HEK293T (cell line): ENCODE measurements around the gene COX6B2.
A peak's percentile ranks its signal among the peaks of the same experiment; 100 is the strongest.

ENCODE experiments used
- CTCF ChIA-PET: fragments of 350-600 bp; formaldehyde crosslinking; extraction: SDS; loops from one replicate; lab custom pipeline; 2021; ENCODE audit warnings: antibody characterized with exemption, inconsistent platforms; lab: Yijun Ruan, JAX
- POLR2A ChIA-PET: fragments of 350-600 bp; formaldehyde crosslinking; extraction: SDS; loops from one replicate; lab custom pipeline; 2020; ENCODE audit warnings: antibody characterized with exemption, inconsistent platforms; lab: Yijun Ruan, JAX
- DNase-seq: peaks from one replicate; pipeline ENCODE4 v3.0.0; 2012; ENCODE audit warnings: mixed read lengths; ENCODE audit errors: extremely low spot score
- ARNT ChIP-seq: fragments of 450-650 bp; IDR thresholded peaks from 2 replicates; pipeline ENCODE4 v1.6.1; 2017; ENCODE audit warnings: mild to moderate bottlenecking
- BHLHE40 ChIP-seq: fragments of 450-650 bp; IDR thresholded peaks from 2 replicates; pipeline ENCODE4 v1.6.1; 2016; ENCODE audit warnings: mild to moderate bottlenecking, moderate library complexity, borderline replicate concordance
- CTBP1 ChIP-seq: fragments of 450-650 bp; IDR thresholded peaks from 2 replicates; pipeline ENCODE4 v1.6.1; 2016; ENCODE audit warnings: borderline replicate concordance
- ELF4 ChIP-seq: fragments of 450-650 bp; IDR thresholded peaks from 2 replicates; pipeline ENCODE4 v1.6.1; 2017; ENCODE audit warnings: antibody characterized with exemption
- FOXA1 ChIP-seq: fragments of 450-650 bp; IDR thresholded peaks from 2 replicates; pipeline ENCODE4 v1.6.1; 2016; ENCODE audit warnings: mild to moderate bottlenecking
- FOXK2 ChIP-seq: fragments of 450-650 bp; IDR thresholded peaks from 2 replicates; pipeline ENCODE4 v1.6.1; 2016; ENCODE audit warnings: mild to moderate bottlenecking
- FOXM1 ChIP-seq: fragments of 450-650 bp; IDR thresholded peaks from 2 replicates; pipeline ENCODE4 v1.6.1; 2017; ENCODE audit warnings: mild to moderate bottlenecking, borderline replicate concordance
- HDGF ChIP-seq: fragments of 450-650 bp; IDR thresholded peaks from 2 replicates; pipeline ENCODE4 v1.6.1; 2017; ENCODE audit warnings: antibody characterized with exemption, borderline replicate concordance
- L3MBTL2 ChIP-seq: fragments of 450-650 bp; conservative IDR thresholded peaks from 2 replicates; pipeline ENCODE4 v1.6.1; 2016; ENCODE audit warnings: mild to moderate bottlenecking
- LEF1 ChIP-seq: fragments of 450-650 bp; IDR thresholded peaks from 2 replicates; pipeline ENCODE4 v1.6.1; 2017; ENCODE audit warnings: mild to moderate bottlenecking, borderline replicate concordance
- NFRKB ChIP-seq: fragments of 450-650 bp; IDR thresholded peaks from 2 replicates; pipeline ENCODE4 v1.6.1; 2016; ENCODE audit warnings: mild to moderate bottlenecking, moderate library complexity
- SP1 ChIP-seq: fragments of 450-650 bp; IDR thresholded peaks from 2 replicates; pipeline ENCODE4 v1.6.1; 2017
- SUZ12 ChIP-seq: fragments of 450-650 bp; IDR thresholded peaks from 2 replicates; pipeline ENCODE4 v1.6.1; 2016; ENCODE audit warnings: mild to moderate bottlenecking
- TARDBP ChIP-seq: fragments of 450-650 bp; IDR thresholded peaks from 2 replicates; pipeline ENCODE4 v1.6.1; 2016
- ZNF384 ChIP-seq: fragments of 450-650 bp; IDR thresholded peaks from 2 replicates; pipeline ENCODE4 v1.6.1; 2016
- TF ChIP-seq, protein P1 (sequence below): fragments of 450-650 bp; IDR thresholded peaks from 2 replicates; pipeline ENCODE4 v1.6.1; 2016

The COX6B2 gene

DNA sequence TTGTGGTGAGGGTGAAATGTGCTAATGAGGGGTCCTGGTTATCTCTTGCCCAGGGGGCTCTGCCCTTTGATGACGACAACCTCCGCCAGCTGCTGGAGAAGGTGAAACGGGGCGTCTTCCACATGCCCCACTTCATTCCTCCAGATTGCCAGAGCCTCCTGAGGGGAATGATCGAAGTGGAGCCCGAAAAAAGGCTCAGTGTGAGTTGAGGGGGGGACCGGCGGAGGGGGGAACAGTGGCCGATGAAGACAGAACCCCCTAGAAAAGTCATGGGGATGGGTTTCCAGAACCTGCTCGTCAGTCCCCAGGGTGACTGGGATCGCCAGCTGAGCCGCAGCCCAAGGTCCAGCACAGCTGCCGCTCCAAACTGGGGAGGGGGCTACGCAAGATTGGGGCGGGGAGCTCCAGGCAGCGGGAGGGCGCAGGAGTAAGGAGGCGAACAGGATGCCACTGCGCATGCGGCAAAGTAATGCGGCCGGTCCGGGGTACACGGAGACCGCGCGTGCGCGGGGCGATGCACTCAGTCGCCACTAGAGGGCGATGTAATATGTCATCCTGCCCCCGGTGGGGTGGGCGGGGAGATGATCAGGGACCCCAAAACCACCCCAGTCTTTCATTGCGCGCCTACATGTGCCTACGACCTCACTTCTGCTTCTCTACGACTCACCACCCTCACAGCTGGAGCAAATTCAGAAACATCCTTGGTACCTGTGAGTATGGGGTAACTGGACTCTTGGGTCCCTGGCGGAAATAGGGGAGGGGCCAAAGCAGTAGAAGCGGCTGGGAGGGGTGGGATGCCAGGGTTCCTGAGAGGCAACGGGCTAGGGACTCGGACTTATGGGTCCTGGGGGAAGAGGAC lies 52.8 kb downstream of the COX6B2 start:
- CTCF ChIA-PET, result interaction anchor here (0.6 to 1.7 kb wide), 13 partner anchors 10 to 187 kb away, joined by 3 to 14 read pairs (median 3); no protein-coding TSS in a partner anchor
- POLR2A ChIA-PET, result interaction anchor here (0.6 to 2.1 kb wide), 12 partner anchors 9 to 1871 kb away, joined by 3 to 13 read pairs (median 3); partner anchors contain the start of genes FIZ1, KMT5C, PPP6R1 and UBE2S
- peak; percentile 94 for DNase-seq
- no peak for TF ChIP-seq L3MBTL2
- no peak for TF ChIP-seq TARDBP
- no peak for TF ChIP-seq FOXK2
- TF ChIP-seq FOXA1, result no peak
- no peak for TF ChIP-seq ZNF384
- TF ChIP-seq LEF1, result no peak
- no peak for TF ChIP-seq BHLHE40
- TF ChIP-seq HDGF, result no peak
- TF ChIP-seq CTBP1, result no peak
- TF ChIP-seq NFRKB, result no peak
- no peak for TF ChIP-seq ARNT

DNA sequence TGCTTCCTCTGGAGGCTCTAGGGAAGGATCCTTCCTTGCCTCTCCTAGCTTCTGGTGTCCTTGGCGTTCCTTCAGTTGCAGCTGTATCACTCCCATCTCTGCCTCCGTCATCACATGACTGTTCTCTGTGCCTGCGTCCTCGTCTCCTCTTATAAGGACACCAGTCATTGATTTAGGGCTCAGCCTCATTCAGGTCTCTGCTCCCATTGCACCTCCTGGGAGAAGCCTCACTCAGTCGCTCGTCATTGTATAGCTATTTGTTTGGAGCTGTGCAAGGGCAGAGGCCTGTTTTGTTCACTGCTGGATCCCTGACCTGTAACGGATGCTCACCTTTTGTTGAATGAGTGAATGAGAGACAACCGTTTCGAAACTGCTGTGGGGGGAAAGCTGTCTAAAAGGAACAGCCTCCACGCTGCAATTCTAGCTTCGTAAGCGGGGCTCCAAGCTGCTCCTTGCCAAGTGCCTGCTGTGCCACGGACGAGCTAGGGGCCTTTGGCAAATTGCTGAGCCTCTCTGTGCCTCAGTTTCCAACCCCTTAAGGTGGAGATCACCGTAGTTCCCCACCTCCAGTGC lies 53.5 kb downstream of the COX6B2 start:
- TF ChIP-seq FOXA1, result no peak
- no peak for TF ChIP-seq ARNT
- TF ChIP-seq SP1, result no peak
- no peak for TF ChIP-seq ZNF384
- TF ChIP-seq FOXK2, result no peak
- TF ChIP-seq FOXM1, result no peak
- TF ChIP-seq ELF4, result no peak
- no peak for TF ChIP-seq L3MBTL2
- TF ChIP-seq, protein P1, sequence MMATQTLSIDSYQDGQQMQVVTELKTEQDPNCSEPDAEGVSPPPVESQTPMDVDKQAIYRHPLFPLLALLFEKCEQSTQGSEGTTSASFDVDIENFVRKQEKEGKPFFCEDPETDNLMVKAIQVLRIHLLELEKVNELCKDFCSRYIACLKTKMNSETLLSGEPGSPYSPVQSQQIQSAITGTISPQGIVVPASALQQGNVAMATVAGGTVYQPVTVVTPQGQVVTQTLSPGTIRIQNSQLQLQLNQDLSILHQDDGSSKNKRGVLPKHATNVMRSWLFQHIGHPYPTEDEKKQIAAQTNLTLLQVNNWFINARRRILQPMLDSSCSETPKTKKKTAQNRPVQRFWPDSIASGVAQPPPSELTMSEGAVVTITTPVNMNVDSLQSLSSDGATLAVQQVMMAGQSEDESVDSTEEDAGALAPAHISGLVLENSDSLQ, result no peak
- no peak for TF ChIP-seq NFRKB
- TF ChIP-seq BHLHE40, result no peak
- TF ChIP-seq TARDBP, result no peak
- TF ChIP-seq SUZ12, result no peak
- no peak for TF ChIP-seq HDGF
- ChIA-PET CTCF (interaction anchor here (0.6 to 1.7 kb wide), 13 partner anchors 9 to 186 kb away, joined by 3 to 14 read pairs (median 3); no protein-coding TSS in a partner anchor), POLR2A (interaction anchor here (0.6 to 2.1 kb wide), 12 partner anchors 8 to 1872 kb away, joined by 3 to 13 read pairs (median 3); partner anchors contain the start of genes FIZ1, KMT5C, PPP6R1 and UBE2S)
- DNase-seq, result no peak

DNA sequence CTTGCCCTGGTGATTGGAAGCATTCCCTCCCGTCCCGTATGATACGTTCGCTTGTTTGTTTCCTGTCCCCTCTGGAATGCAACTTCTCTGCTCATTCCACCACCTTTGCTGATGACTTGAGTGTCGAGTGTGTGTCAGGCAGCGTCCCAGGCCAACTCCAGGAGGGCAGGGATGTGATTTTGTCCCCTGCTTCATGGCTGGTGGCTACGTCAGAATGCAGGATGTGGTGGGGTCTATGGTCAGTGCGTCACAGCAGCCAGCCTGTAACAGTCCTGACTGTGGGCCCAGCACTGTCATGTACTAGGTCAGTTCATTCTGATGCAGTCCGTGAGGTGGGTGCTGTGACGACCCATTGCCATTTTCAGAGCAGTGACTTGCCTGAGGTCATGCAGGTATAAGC lies 54.5 kb downstream of the COX6B2 start:
- ChIA-PET POLR2A (no interaction called here), CTCF (interaction anchor here (1.7 kb wide), 1 partner anchor 8 kb away, joined by 14 read pairs; no protein-coding TSS in a partner anchor)
- TF ChIP-seq BHLHE40 (no peak), TARDBP (no peak), ZNF384 (no peak), HDGF (no peak), NFRKB (no peak), L3MBTL2 (no peak), FOXA1 (no peak), FOXM1 (no peak), ELF4 (no peak), LEF1 (no peak), ARNT (no peak), SUZ12 (no peak), CTBP1 (no peak), SP1 (no peak), FOXK2 (no peak)
- TF ChIP-seq, protein P1, result no peak
- DNase-seq, result no peak
